Stimulated activated CD8-positive, alpha-beta memory T cell treated with anti-CD3 and anti-CD28 coated beads, Interleukin-7, amount 100 ng/mL, for 48 hours (primary cell): ENCODE data around the gene GIPC2.

ENCODE experiments used
- DNase-seq, 2 donors: peaks; one replicate each; pipeline ENCODE4 v3.0.0-alpha.2; 2020; ENCODE audit warnings: low read depth in 1 of 2; ENCODE audit errors: extremely low read depth in 1 of 2

The GIPC2 gene

DNA sequence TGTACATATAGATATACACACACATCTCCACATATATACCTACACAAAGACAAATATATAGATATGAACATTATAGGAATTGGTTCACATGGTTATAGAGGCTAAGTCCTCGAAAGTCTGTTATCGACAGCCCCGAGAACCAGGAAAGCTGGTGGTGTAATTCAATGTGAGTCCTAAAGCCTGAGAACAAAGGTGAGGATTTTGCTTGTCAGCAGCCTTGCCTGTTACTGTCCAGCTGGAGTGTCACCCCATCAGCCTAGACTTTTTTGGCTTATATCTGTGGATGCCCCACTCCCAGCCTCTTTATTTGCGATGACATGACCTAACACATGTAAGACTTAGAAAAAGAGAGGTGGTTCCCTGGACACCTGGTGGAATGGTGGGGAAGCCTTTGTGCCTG lies 97.0 kb downstream of the GIPC2 start:
- DNase-seq: no peak

DNA sequence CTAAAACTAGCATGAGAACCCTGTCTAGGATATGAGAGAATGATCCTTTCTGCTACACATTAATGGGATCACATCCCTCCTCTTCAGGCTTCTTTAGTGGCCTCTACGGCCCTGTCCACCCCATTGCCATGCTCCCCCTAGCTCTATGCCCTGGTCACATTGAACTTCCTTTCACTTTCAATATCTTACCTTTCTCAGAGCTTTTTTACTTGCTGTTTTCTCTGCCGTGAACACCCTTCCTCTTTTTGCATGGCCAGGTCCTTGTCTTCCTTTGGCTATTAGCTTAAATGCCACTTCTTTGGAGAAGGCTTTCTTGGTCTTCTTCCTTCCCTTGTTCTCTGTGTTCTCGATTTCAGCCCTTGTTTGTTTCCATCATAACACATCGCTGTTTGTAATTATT lies 97.4 kb downstream of the GIPC2 start:
- no peak for DNase-seq

DNA sequence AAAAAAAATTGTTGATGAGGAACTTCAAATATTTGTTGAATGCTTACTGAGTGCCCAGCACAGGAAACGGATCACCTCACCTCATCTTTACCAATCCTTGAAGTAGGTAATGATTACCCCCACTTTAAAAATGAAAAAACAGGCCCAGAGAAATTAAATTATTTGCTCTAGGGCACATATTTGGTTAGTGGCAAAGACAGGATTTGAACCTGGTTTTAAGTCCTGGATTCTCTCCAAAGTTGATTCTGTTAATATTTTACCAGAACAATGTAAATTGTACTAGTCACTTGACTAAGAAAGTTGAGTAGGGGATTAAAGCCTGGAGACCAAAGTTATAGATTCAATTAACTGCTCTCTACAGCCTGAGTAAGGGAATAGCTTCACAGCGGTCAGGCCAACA lies 97.9 kb downstream of the GIPC2 start:
- no peak for DNase-seq

DNA sequence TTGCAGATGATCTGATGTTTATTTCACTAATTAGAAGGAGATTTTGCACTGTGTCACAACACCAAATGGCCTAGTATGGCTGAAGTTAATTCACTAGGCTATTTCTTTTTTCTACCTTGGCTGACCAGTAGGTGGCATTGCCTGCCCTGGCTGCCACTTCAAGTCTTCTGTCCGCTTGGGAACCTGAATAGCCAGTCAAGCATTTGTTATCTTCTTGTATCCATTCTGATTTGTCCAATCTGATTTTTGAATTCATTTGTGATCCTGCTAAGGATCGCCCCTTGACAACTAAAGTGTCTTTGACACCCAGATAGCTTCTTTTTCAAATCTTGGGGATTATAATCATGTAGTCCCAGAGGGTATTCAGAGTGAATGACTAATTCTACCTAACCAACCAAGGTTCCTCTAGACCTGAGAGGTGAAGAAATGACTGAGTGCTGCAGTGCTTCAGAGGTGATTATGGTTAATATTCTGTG lies 99.4 kb downstream of the GIPC2 start:
- no peak for DNase-seq

DNA sequence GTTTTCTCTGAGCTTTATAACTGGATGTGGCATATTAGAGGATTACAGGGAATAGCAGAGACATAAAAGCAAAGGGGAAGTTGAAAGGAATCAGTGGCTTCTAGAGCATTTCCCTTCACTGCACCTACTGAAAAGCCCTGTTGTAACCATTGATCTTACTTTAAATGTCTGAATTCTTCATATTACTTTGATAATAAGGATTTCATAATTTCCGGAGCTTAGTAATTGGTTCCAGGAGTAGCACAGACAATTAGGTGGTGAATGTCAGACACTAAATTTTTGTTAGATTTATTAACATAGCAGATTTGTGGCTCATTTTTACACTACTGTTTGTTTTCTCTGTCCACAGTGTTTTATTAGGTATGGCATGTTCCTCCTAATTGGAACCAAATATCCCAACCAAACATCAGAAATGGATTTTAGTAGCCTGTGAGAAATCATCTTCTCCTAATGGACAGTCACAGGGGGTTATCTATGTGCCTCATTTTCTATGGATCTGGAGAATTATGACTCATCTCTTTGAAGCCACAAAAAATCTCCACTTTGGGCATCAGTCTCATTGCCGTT lies 100.5 kb downstream of the GIPC2 start:
- DNase-seq: no peak

DNA sequence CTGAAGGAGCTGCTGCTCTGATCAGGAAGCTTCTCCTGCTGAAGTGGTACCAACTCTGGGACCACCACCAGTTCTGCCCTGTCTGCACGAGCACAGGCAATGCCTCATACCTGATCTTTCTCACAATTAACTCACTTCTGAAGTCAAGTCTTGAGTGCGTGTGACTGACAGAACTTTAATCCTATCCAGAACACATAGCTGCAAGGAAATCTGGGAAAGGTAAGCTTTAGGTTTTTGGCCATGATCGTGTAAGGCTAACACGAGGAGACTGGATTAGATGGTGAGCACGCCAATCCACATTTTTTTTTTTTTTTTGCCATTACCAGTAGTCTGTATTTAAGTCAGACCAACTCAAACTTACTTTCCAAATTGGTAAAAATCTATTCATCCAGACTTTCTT lies 101.3 kb downstream of the GIPC2 start:
- DNase-seq: no peak

DNA sequence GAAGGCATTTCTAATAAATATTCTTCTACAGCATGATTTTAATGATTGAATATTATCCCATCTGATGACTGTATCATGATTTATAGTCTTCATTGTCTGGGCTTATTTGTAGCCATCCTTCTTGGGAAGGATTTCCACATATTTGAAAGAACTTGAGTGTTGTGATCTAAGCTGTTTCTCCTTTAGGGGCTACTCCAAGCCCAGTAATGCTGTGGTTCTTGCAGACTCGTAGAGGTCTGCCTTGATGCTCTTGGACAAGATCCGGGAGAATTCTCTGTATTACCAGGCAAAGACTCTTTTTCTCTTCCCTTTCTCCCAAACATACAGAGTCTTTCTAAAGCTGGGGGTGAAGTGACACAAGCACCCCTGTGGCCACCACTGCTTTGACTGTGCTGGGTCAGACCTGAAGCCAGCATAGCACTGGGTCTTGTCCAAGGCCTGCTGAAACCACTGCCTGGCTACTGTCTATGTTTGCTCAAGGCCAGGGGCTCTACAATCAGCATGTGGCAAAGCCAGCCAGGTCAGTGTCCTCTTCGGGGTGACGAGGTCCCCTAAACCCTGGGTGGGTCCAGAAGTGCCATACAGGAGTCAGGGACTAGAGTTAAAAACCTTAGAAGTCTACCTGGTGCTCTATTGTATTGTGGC lies 107.4 kb downstream of the GIPC2 start:
- no peak for DNase-seq

DNA sequence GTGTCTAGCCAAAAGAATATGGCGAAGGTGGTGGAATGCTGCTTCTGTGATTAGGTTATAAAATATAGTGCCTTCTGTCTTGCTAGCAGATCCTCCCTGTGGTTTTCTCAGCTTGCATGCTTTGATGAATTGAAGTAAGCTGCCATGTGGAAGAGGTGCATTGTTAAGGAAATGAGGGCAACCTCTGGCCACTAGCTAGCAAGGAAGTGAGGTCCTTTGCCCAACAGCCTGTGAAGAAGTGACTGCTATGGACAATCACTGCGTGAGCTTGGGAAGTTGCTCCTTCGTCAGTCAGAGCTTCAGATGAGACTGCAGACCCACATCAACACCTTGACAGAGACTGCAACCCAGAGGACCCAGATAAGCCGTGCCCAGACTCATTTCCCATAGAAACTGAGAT lies 109.4 kb downstream of the GIPC2 start:
- no peak for DNase-seq

DNA sequence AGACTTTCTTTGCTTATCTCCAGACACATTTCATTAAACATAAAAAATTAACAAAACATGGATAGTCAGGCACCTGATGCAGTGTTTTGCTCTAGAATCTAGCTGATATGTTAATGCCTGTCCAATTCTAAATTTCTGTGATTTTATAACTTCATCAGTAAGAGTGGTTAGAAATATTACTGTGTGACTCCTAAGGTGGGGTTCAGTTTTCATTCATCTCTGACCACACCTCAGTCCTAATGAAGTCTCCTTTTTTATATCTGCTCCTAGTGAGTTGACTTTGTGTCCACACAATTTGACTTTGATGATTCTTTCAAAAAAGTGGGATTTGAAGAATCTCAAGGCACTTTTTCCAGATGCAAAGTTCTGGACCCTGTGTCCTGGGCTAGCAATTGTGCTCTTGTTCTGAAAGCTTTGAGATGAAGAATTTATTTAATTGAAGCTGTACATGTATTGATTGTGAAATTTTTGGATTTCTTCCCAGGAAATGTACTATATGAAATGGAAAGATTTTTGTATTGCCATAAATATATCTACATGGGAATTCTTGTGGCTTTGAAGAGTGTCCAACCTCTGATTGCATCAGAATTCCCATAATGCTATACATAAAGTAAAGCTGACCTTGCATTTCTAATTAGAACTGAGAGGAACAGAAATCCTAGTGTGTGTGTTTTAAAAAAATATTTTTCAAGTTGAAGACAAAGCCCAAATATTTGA lies 111.2 kb downstream of the GIPC2 start:
- DNase-seq: no peak

DNA sequence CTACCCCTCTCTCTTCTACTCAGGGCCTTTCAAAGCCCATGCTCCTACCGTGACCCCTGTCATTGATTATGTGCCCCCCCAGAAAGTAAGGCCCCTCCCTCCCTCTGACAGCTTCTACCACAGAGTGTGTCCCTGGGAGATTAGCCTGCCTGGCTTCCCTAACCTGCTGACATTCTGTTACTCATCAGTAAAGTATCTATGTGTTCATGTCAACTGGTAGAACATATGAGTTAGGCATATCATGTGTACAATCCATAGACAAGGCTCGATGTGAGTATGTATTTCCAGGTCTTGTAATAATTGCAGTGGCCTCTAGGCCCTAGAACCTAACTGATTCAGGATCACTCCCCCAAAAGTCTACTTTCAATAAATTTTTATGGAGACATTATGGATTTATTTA lies 120.0 kb downstream of the GIPC2 start:
- DNase-seq: no peak

DNA sequence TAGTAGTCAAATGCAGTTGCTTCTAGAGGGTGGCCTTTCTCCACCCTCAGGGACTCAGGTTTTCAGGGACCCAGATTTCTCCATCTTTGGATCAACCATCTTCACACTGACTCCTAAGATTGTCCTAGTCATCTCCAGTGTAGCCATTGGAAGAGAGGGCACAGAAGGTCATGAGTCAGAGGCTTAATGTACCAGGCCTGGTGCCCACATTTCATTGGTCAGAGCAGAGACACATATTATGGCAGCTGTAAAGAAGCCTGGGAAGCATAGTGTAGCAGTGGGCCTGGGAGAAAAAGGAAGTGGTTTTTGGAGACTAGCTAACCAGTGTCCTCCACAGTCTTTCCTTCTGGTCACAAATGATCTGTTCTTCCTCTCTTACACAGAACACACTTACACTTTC lies 122.5 kb downstream of the GIPC2 start:
- DNase-seq: no peak

DNA sequence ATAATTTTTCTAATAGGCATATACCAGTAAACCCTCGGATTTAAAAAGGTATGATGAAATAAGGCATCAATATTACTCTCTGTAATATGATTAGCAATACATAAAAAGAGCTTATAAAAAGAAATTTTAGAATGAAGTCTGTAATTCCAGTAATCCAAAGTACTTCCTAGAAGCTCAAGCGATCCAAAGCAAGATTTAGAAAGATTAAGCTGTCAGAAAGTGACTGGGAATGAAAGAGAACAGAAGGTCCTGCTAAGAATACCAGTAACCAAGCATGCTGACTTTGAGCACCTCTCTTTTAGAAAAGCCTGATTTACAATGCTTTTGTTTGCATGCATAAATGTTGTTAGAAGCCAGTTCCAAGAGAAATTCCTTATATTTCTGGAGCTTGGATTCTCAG lies 125.1 kb downstream of the GIPC2 start:
- no peak for DNase-seq

DNA sequence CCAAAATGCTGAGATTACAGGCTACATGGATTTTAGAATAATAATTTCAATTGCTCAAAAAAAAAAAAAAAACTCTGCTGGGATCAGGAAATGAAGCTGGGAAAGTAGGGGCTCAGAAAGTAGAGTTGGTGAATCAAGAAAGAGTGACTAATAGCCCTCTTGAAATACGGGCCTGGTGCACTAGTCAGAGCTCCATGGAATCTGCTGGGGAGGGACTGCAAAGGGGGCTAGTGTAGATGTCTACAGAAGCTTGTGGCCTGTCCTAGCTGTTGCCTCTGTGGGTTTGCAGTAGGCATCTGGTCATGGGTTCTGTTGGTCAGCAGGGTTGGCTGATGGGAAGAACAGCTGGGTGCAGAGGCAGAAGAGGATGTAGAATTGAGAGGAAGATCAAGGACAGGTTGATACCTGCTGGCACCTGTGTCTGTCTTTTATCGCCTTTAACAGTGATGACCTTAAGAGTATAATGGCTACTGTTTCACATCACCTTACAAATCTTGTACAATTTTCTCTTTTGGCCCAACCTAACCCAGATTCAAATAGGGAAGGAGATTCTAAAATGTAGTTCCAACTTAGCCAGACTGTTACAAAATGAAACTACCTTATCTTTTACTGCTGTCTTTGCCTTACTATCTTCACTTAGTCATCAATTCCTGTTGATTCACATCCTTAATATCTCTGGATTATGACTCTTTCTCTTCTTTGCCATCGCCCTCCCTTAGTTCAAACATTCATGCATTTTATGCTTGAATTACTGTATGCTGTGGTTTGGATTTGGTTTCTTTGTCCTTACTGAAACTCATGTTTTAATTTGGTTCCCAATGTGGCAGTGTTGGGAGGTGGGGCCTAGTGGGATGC lies 126.2 kb downstream of the GIPC2 start:
- no peak for DNase-seq

DNA sequence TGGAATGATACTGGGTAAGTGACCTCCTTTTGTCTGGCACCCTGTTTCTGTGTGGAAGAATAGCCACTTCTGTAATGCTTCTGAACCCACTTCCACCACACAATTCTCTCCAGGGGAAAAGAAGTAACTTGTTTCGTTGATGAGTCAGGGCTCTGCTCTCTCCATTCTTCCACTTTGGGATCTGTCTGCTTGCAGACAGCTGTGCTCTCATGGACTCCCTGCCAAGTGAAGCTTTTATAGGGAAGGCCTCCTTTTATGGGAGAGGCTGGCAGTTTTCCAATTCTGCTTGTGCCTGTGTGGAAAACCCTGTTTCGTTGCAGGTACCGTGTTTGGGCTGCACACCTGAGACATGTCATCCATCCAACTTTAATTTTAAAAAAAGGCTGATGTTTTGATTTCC lies 130.7 kb downstream of the GIPC2 start:
- DNase-seq: no peak

DNA sequence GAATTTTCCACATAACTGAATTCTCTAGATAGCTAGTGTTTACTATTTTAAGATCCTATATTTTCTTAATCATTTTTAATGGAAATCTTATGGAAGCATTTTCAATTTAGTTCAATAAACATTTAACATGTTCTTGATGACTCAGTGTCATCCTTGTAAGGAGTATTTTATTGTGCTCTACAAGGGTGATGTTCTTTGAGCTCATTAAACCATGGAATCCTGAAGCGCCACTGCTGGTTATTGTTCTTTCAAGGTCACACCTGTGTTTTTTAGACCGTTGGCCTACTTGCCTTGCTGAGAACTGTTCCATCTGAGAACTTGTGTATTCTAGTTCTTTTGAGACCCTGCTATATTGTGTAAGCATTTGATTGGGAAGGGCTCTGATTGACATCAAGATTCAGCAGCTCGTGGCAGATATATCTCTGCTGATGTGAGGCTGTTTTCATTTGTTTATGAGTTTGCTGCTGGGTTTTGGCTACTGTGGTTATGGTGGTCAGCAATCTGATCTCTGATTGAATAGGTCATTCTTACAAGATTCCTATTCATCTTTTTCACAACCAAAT lies 132.0 kb downstream of the GIPC2 start:
- no peak for DNase-seq

DNA sequence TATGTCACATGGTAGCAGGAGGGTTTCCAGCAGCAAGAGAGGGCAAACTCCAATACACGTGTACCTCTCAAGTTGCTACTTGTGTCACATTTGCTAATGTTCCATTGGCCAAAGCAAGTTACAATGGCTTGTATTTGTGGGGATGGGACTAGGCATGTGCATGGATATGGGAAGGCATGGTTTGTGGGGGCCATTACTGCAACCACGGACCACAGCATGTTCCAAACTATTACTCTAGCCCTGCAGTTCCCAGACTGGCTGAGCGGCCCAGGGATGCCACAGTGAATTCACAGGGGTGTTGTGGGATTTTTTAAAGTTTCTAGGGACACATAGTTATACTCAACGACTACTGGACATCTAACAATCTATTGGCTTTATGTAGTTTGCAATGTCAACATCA lies 133.1 kb downstream of the GIPC2 start:
- no peak for DNase-seq

DNA sequence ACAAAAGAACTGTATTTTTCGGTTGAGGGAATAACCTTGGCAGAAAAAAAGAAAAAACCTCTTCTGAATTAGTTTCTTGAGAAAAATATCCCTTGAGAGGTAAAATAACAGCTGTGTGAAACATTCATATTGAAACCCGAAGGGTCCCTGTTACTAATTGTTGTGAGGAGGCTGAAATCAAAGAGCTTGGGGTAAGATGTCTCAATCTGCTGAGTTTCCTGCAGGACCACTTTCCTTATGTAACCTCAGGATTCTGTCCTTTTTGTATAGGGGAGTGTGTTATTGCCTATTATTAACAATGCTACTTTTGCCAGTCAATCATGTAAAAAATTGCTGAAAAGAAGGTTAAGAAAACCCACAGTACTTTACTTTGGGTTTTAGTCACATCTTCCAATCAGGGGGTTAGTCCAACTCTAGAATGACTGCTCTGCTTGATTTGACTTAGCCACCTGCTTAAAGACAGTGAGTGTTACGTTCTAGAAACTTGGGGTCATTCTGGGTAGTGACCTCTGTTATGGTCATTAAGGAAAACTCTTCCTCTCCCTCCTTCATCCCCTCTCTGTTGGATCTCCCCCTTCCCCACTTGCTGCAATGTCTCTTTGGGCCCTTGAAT lies 138.8 kb downstream of the GIPC2 start:
- DNase-seq: no peak
